PC-3 (cell line): ENCODE results near the gene ZNF280D. TPM values are rescaled to one million over a fixed set of nuclear protein-coding genes. Genes with fewer than 3 reads are reported as not detected.

Experiments used
- ATAC-seq: fragments of 200-7000 bp; cut with Tn5 transposase; 2 replicates; pipeline ENCODE4 v1.9.1; 2020; ENCODE audit warnings: mild to moderate bottlenecking, moderate library complexity
- BruUV-seq: library from RNA; stranded (reverse); fragments of 400-500 nt; replicated peaks from 2 replicates; lab custom pipeline; 2021; lab: Mats Ljungman, UMichigan
- CTCF ChIA-PET: fragments of 300-600 bp; sonication (Branson Sonifier 250); formaldehyde crosslinking; loops from one replicate; lab custom pipeline; 2022; ENCODE audit warnings: antibody characterized with exemption; lab: Charles Lee
- POLR2A ChIA-PET: fragments of 300-600 bp; sonication (Branson Sonifier 250); formaldehyde crosslinking; loops from one replicate; lab custom pipeline; 2022; ENCODE audit warnings: antibody characterized with exemption; ENCODE audit not compliant: unreplicated experiment; lab: Charles Lee
- DNase-seq: peaks from one replicate; pipeline ENCODE4 v3.0.0-alpha.2; 2015
- H2AFZ ChIP-seq: fragments of 300-600 bp; sonication (generic); 2 replicates; pipeline ENCODE4 v1.6.0; 2016; ENCODE audit warnings: antibody characterized with exemption, low read length
- H3F3A ChIP-seq: fragments of 300-600 bp; sonication (generic); one replicate; pipeline ENCODE4 v1.6.0; 2017; ENCODE audit warnings: antibody characterized with exemption, low read length, control low read depth, mild to moderate bottlenecking; ENCODE audit not compliant: unreplicated experiment
- H3K27ac ChIP-seq: fragments of 300-600 bp; sonication (generic); 2 replicates; pipeline ENCODE4 v1.5.1; 2016; ENCODE audit warnings: mild to moderate bottlenecking, low read length
- H3K27me3 ChIP-seq: fragments of 300-600 bp; sonication (generic); 2 replicates; pipeline ENCODE4 v1.6.1; 2016; ENCODE audit warnings: low read length, mixed read lengths
- H3K36me3 ChIP-seq: fragments of 300-600 bp; sonication (generic); 2 replicates; pipeline ENCODE4 v1.6.1; 2016; ENCODE audit warnings: low read depth, mixed run types, low read length, mixed read lengths
- H3K4me1 ChIP-seq: fragments of 300-600 bp; sonication (generic); 2 replicates; pipeline ENCODE4 v1.5.1; 2016; ENCODE audit warnings: low read length; ENCODE audit not compliant: insufficient read depth
- H3K4me2 ChIP-seq: fragments of 300-600 bp; sonication (generic); 2 replicates; pipeline ENCODE4 v1.6.0; 2016; ENCODE audit warnings: low read length
- H3K4me3 ChIP-seq: fragments of 300-600 bp; sonication (generic); 2 replicates; pipeline ENCODE4 v1.5.1; 2016; ENCODE audit warnings: mild to moderate bottlenecking, low read length, mixed read lengths
- H3K79me2 ChIP-seq: fragments of 300-600 bp; sonication (generic); 2 replicates; pipeline ENCODE4 v1.6.1; 2017; ENCODE audit warnings: low read length, mixed read lengths
- H3K9ac ChIP-seq: fragments of 300-600 bp; sonication (generic); 2 replicates; pipeline ENCODE4 v1.6.0; 2016; ENCODE audit warnings: mild to moderate bottlenecking, low read length
- H3K9me2 ChIP-seq: fragments of 300-600 bp; sonication (generic); replicated peaks from 2 replicates; pipeline ENCODE4 v1.6.1; 2016; ENCODE audit warnings: mixed run types, low read length, mixed read lengths
- H3K9me3 ChIP-seq: fragments of 300-600 bp; sonication (generic); 2 replicates; pipeline ENCODE4 v1.6.1; 2016; ENCODE audit warnings: low read length, mixed read lengths
- H4K20me1 ChIP-seq: fragments of 300-600 bp; sonication (generic); 2 replicates; pipeline ENCODE4 v1.6.1; 2016; ENCODE audit warnings: low read length, mixed read lengths
- EZH2 ChIP-seq: fragments of 300-600 bp; sonication (generic); IDR thresholded peaks from one replicate; pipeline ENCODE4 v1.6.1; 2017; ENCODE audit warnings: antibody characterized with exemption, mild to moderate bottlenecking, low read length; ENCODE audit not compliant: unreplicated experiment
- EZH2phosphoT487 ChIP-seq: fragments of 300-600 bp; sonication (generic); IDR thresholded peaks from 2 replicates; pipeline ENCODE4 v1.6.1; 2018; ENCODE audit warnings: mild to moderate bottlenecking, antibody characterized with exemption, low read length, borderline replicate concordance
- intact Hi-C: fragments of 100-400 bp; cut with micrococcal nuclease; formaldehyde crosslinking; loops from 2 replicates; pipeline ENCODE4 v1.9.0; 2023
- total RNA-seq: library from RNA; depleted of rRNA; stranded (reverse); fragments of >200 nt; gene quantifications from 2 replicates; pipeline ENCODE4 v1.2.3, GENCODE V29; 2014
- TF ChIP-seq, protein P1 (sequence below): fragments of 300-600 bp; sonication (generic); conservative IDR thresholded peaks from 2 replicates; pipeline ENCODE4 v1.5.1; 2017; ENCODE audit warnings: antibody characterized with exemption, low read depth, mild to moderate bottlenecking, low read length

Gene ZNF280D
- total RNA-seq, 1 experiment from 2014 or later = 7.4 TPM

DNA sequence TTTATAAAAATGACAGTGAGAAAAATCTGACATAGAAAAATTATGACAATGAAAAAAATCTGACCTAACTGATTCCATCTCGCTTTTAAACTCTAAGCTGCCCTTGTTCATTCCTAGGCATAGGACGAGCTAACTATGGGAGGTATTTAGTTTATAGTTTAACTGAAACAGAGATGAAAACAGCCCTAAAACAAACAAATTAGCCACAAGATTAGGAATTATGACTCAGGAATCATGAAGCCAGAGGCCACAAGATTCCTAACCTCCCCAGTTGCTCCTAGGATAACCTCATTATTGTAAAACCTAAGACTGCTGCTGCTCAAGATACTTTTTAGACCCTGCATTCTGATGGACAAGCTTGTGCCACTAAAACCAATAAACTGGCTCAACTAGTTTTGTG lies 145.6 kb downstream of the ZNF280D start:
- Histone ChIP-seq H2AFZ (no peak overlapping the region), H3K36me3 (no peaks in the 10 kb centered on the region), H3K4me2 (no peak overlapping the region), H3K79me2 (no peaks in the 10 kb centered on the region), H3K27ac (no peak overlapping the region), H3K4me3 (no peak overlapping the region), H3K9me2 (no peaks in the 10 kb centered on the region), H3K27me3 (no peaks in the 10 kb centered on the region), H3K4me1 (peaks cover 7% of the 10 kb centered on the region; the same call in 1 of the 2 replicates), H3K9me3 (0 out of 2 replicates have a peak, but pooled peaks cover 3% of the 10 kb centered on the region), H3F3A (no peaks in the 10 kb centered on the region), H4K20me1 (no peaks in the 10 kb centered on the region), H3K9ac (no peak overlapping the region)
- ChIA-PET POLR2A (no interaction called here), CTCF (no interaction called here)
- intact Hi-C loops = no loop called here
- no peak for TF ChIP-seq EZH2
- TF ChIP-seq, protein P1, sequence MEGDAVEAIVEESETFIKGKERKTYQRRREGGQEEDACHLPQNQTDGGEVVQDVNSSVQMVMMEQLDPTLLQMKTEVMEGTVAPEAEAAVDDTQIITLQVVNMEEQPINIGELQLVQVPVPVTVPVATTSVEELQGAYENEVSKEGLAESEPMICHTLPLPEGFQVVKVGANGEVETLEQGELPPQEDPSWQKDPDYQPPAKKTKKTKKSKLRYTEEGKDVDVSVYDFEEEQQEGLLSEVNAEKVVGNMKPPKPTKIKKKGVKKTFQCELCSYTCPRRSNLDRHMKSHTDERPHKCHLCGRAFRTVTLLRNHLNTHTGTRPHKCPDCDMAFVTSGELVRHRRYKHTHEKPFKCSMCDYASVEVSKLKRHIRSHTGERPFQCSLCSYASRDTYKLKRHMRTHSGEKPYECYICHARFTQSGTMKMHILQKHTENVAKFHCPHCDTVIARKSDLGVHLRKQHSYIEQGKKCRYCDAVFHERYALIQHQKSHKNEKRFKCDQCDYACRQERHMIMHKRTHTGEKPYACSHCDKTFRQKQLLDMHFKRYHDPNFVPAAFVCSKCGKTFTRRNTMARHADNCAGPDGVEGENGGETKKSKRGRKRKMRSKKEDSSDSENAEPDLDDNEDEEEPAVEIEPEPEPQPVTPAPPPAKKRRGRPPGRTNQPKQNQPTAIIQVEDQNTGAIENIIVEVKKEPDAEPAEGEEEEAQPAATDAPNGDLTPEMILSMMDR = no peak
- BruUV-seq = no TSS peak
- ATAC-seq (no peak), DNase-seq (peak; percentile 44)

DNA sequence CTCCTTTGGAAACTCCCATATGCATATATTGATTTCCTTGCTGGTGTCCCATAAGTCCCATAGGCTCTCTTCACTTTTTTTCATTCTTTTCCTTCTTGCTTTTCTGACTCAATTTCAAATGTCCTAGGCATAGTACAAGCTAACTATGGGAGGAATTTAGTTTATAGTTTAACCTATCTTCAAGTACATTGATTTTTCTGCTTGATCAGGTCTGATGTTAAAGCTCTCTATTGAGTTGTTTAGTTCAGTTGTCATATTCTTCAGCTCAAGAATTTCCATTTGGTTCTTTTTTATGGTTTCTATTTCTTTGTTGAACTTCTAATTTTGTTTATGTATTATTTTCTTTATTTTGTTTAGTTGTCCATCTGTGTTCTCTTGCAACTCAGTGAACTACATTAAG lies 147.1 kb downstream of the ZNF280D start:
- H2AFZ ChIP-seq = no peak overlapping the region
- H3K4me1 ChIP-seq = peaks cover 7% of the 10 kb centered on the region; the same call in 1 of the 2 replicates
- no peak overlapping the region for H3K27ac ChIP-seq
- H3K9me3 ChIP-seq = 0 out of 2 replicates have a peak, but pooled peaks cover 3% of the 10 kb centered on the region
- H3K4me3 ChIP-seq = no peak overlapping the region
- DNase-seq (no peak), ATAC-seq (no peak)
- no peak overlapping the region for H3K9ac ChIP-seq
- intact Hi-C loops = no loop called here
- TF ChIP-seq EZH2 (no peak), EZH2phosphoT487 (no peak)
- TF ChIP-seq, protein P1 = no peak
- no peaks in the 10 kb centered on the region for H3K79me2 ChIP-seq
- H3K27me3 ChIP-seq = no peaks in the 10 kb centered on the region
- ChIA-PET POLR2A (no interaction called here), CTCF (no interaction called here)
- H3K36me3 ChIP-seq = no peaks in the 10 kb centered on the region
- H4K20me1 ChIP-seq = no peaks in the 10 kb centered on the region
- H3K4me2 ChIP-seq = no peak overlapping the region
- no TSS peak for BruUV-seq
- no peaks in the 10 kb centered on the region for H3F3A ChIP-seq
- H3K9me2 ChIP-seq = no peaks in the 10 kb centered on the region

DNA sequence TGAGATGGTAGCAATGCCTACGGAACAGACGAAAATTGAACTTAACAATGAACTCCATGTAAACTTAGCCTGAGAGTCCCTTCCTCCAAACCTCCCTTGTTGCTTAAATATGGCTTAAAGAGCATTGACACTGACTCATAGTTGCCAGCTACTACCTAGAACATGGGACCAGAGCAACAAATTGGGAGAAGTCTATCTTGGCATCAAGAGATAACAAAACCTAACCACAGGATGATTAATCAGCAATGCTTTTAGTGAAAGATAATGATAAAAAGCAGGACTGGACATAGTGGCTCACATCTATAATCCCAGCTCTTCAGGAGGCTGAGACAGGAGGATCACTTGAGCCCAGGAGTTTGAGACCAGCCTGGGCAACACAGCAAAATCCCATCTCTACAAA lies 150.5 kb downstream of the ZNF280D start:
- H3K79me2 ChIP-seq = no peaks in the 10 kb centered on the region
- POLR2A ChIA-PET = no interaction called here
- H2AFZ ChIP-seq = no peak overlapping the region
- intact Hi-C loops = no loop called here
- H3K9me3 ChIP-seq = 0 out of 2 replicates have a peak, but pooled peaks cover 3% of the 10 kb centered on the region
- no peaks in the 10 kb centered on the region for H3K27me3 ChIP-seq
- H3K36me3 ChIP-seq = no peaks in the 10 kb centered on the region
- no peaks in the 10 kb centered on the region for H3F3A ChIP-seq
- TF ChIP-seq EZH2 (no peak), EZH2phosphoT487 (no peak)
- TF ChIP-seq, protein P1 = no peak
- no peak overlapping the region for H3K4me3 ChIP-seq
- no peak overlapping the region for H3K9ac ChIP-seq
- H3K9me2 ChIP-seq = no peaks in the 10 kb centered on the region
- no peak overlapping the region for H3K4me2 ChIP-seq
- BruUV-seq = no TSS peak
- H3K27ac ChIP-seq = no peak overlapping the region
- no peak for DNase-seq
- ATAC-seq = no peak
- no peaks in the 10 kb centered on the region for H4K20me1 ChIP-seq
- H3K4me1 ChIP-seq = peaks cover 5% of the 10 kb centered on the region; the same call in 1 of the 2 replicates
- CTCF ChIA-PET = no interaction called here
